Epithelial cell of proximal tubule (primary cell): ENCODE results near the gene POLR2H. TPM values are rescaled to one million over a fixed set of nuclear protein-coding genes. Genes with fewer than 3 reads are reported as not detected.
A peak's percentile ranks its signal among the peaks of the same experiment; 100 is the strongest.

Experiments used
- DNase-seq: peaks from one replicate; pipeline ENCODE4 v3.0.0-alpha.2; 2011; ENCODE audit warnings: low read depth
- H3K4me3 ChIP-seq: 2 replicates; pipeline ENCODE4 v1.5.1; 2011; ENCODE audit warnings: low read depth, mild to moderate bottlenecking, low read length
- total RNA-seq: library from RNA; depleted of rRNA; stranded (reverse); fragments of >200 nt; gene quantifications from 2 replicates; pipeline ENCODE4 v1.2.3, GENCODE V29; 2015
- TF ChIP-seq, protein P1 (sequence below): conservative IDR thresholded peaks from 2 replicates; pipeline ENCODE4 v1.5.1; 2012; ENCODE audit warnings: low read depth, mild to moderate bottlenecking, low read length

POLR2H gene
- total RNA-seq, 1 donor from 2014 or later: 182 TPM

DNA sequence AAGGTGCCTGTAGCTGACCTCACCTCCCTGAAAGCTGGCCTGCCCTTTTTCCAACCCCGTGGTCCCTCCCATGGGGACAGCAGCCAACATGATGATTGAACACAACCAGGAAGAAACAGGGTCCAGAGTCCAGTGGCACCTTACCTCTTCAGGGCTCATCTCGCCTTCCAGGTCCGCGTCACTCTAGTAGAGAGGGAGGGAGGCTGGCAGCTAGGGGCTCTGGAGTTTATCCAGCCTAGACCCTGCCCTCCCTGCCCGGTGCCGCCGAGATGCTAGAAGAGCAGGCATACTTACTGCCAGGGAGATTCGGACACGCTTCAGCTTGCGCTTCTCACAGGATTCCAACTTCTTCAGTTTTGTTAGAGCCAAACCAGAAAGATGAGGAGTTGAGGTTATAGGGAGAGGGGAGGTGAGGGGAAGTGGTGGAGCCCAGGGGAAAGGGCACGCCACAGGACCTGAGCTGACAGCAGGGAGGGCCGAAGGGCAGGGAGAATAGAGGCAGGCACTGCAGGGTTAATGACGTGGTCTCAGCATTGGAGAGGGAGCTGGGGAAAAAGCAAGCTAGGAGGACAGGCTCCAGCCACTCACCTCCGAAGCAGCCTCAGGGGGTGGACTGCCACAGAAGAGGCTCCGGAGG lies 9.2 kb upstream of the POLR2H start:
- no peak for DNase-seq
- no peak overlapping the region for H3K4me3 ChIP-seq
- TF ChIP-seq, protein P1, sequence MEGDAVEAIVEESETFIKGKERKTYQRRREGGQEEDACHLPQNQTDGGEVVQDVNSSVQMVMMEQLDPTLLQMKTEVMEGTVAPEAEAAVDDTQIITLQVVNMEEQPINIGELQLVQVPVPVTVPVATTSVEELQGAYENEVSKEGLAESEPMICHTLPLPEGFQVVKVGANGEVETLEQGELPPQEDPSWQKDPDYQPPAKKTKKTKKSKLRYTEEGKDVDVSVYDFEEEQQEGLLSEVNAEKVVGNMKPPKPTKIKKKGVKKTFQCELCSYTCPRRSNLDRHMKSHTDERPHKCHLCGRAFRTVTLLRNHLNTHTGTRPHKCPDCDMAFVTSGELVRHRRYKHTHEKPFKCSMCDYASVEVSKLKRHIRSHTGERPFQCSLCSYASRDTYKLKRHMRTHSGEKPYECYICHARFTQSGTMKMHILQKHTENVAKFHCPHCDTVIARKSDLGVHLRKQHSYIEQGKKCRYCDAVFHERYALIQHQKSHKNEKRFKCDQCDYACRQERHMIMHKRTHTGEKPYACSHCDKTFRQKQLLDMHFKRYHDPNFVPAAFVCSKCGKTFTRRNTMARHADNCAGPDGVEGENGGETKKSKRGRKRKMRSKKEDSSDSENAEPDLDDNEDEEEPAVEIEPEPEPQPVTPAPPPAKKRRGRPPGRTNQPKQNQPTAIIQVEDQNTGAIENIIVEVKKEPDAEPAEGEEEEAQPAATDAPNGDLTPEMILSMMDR: no peak

DNA sequence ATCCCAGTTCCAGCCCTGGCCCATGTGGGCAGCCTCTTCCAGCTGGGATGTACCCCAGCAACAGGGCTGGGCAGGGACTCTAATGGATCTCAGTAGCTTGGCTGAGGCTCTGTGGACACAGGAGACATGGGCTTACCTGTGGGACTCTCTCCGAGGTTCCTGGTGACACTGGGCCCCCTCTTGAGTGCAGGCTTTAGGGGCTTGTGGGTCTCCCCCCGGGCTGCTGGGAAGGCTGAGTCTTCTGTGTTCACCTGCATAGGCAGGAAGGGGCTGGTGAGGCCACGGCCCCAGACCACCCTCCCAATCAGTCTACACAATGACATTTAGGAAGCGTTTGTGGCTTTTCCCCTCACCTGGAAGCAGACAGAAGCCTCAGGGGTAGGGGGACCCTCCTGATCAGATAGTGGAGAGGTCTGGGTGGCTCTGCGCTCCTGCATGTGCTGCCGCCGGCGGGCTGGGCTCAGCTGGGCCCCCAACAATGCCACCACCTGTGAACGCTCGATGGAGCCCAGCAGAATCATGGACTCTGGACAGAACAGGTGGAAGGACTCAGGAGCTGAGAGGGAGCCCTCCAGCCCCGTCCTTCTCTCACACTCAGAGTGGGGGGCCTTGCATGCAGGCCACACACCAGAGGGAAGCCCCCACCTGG lies 8.5 kb upstream of the POLR2H start:
- H3K4me3 ChIP-seq: no peak overlapping the region
- TF ChIP-seq, protein P1: no peak
- no peak for DNase-seq

GRCh38 chr3:184353546-184353941 lies 8.0 kb upstream of the POLR2H start:
- DNase-seq: no peak
- TF ChIP-seq, protein P1: no peak
- no peak overlapping the region for H3K4me3 ChIP-seq

- TF ChIP-seq, protein P1: peak; percentile 80
- no peak for DNase-seq
- no peak overlapping the region for H3K4me3 ChIP-seq
These were observed 7.3 kb upstream of the POLR2H start for GRCh38 chr3:184354121-184354728.

DNA sequence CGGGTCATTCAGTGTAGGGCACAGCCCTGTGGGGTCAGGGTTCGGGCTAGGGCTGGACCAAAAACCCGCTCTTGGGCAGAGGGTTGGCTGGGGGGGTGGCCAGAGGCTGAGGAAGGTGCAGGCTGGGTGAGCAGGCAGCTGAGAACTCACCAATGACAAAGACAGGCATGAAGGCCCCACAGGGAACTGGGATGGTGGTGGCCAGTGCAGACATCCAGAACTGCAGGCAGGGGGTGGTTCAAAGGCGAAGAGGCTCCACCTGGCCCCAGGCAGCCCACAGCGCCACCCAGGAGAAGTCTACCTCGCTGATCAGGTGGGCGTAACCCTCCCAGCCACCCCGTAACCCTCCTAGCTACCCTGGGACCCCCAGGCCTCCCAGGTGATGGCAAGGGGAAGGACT lies 6.8 kb upstream of the POLR2H start:
- TF ChIP-seq, protein P1: no peak
- no peak overlapping the region for H3K4me3 ChIP-seq
- no peak for DNase-seq

- TF ChIP-seq, protein P1: no peak
- no peak for DNase-seq
- no peak overlapping the region for H3K4me3 ChIP-seq
These were observed 6.1 kb upstream of the POLR2H start for GRCh38 chr3:184355261-184356040.
